Measurements from ENCODE around the gene CFAP20DC. TPM values are rescaled to one million over a fixed set of nuclear protein-coding genes. Genes with fewer than 3 reads are reported as not detected.
A peak's percentile ranks its signal among the peaks of the same experiment; 100 is the strongest.
"Not testable (repeated sequence)": the region's sequence is repeated elsewhere in the genome, so short reads cannot be mapped to it uniquely, and the experiment has no call there.

Gene CFAP20DC
- total RNA-seq, 2 experiments from 2014 or later: 1.5 to 1.6 TPM

DNA sequence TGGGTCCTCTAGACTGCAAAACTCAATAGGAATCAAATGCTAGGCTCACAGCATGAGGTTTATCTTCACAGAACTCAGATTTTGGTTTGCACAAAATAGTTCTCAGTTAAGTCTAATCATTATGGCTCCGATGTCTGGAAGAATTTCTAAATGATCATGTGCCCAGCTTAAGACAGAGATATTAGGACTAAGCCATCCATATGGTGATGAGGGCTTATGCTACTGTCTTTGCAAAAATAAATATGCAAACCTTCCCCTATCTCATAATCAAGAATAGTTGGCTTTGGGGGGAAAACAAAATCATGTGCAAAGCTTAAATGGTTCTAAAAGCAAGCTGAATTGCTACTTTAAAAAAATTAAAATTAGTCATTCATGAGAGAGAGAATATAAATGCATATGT, 96.5 kb downstream of the CFAP20DC start:
- no peaks in the 10 kb centered on the region for H3K36me3 Mint-ChIP-seq (ENCODE audit: low read depth)
- H3K9me3 Mint-ChIP-seq (ENCODE audit: insufficient read depth): no peaks in the 10 kb centered on the region
- ChIA-PET CTCF (no interaction called here), POLR2A (no interaction called here)
- no peak for DNase-seq
- ATAC-seq: no peak
- no peak overlapping the region for H3K4me3 Mint-ChIP-seq
- no peak overlapping the region for H3K27ac Mint-ChIP-seq
- no peaks in the 10 kb centered on the region for H3K27me3 Mint-ChIP-seq (ENCODE audit: low read depth)
- H3K4me1 Mint-ChIP-seq (ENCODE audit: low read depth): no peaks in the 10 kb centered on the region

DNA sequence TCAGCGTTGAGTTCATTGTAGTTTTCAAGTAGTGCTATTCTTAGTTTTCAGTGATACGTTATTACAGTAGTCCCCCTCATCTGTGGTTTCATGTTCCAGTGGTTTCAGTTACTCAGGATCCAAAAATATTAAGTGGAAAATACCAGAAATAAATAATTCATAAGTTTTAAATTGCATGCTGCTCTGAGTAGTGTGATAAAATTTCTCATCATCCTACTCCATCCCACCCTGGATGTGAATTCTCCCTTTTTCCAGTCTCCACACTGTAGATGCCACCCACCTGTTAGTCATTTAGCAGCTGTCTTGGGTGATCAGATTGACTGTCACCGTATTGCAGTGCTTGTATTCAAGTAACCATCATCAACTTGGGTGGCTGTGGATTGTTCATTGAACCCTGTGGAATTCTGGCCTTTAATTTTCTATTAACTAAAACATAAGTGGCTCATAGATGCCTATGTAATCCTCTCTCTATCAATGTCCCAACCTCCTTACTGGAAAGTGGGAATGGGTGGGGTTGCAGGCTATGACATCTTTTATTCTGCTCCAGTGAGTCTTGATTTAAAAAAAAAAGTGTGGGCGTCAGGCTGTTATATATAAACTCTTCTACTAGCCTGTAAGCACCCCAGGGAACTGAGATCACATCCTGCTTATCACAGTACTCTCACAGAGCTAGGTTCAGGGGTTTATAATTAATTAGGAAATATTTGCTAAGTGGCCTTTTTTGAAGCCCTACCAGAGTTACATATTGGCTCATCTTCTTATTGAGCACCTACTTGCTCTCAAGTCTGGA, 97.5 kb downstream of the CFAP20DC start:
- H3K36me3 Mint-ChIP-seq (ENCODE audit: low read depth): no peaks in the 10 kb centered on the region
- no peaks in the 10 kb centered on the region for H3K4me1 Mint-ChIP-seq (ENCODE audit: low read depth)

DNA sequence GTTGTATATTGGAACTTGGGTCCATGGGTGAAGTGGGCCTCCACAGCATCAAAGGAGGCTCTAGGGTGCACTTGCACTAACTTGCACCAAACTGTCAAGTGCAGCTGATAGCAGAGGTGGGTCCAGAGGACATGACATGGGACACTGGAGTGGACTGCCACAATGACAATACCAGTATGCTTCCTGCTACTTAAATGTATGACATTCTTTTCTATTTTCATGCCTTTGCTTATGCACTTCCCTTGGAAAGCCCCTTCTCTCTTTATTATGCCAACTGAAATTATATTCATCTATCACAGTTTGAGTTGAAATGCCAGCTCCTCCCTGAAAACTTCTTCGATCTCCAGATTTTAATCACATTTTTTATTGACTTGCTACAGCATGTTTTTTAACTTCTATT, 101.8 kb downstream of the CFAP20DC start:
- no peaks in the 10 kb centered on the region for H3K4me1 Mint-ChIP-seq (ENCODE audit: low read depth)
- no peak overlapping the region for H3K27ac Mint-ChIP-seq
- no peak overlapping the region for H3K4me3 Mint-ChIP-seq
- no peaks in the 10 kb centered on the region for H3K27me3 Mint-ChIP-seq (ENCODE audit: low read depth)
- no peaks in the 10 kb centered on the region for H3K9me3 Mint-ChIP-seq (ENCODE audit: insufficient read depth)
- no peak for ATAC-seq
- no peak for DNase-seq
- POLR2A ChIA-PET: no interaction called here
- CTCF ChIA-PET: no interaction called here
- H3K36me3 Mint-ChIP-seq (ENCODE audit: low read depth): no peaks in the 10 kb centered on the region

More for the DNA sequence above, 97.5 kb downstream of the CFAP20DC start:
- ChIA-PET POLR2A (no interaction called here), CTCF (no interaction called here)
- no peak overlapping the region for H3K4me3 Mint-ChIP-seq
- H3K27me3 Mint-ChIP-seq (ENCODE audit: low read depth): no peaks in the 10 kb centered on the region
- H3K27ac Mint-ChIP-seq: no peak overlapping the region
- H3K9me3 Mint-ChIP-seq (ENCODE audit: insufficient read depth): no peaks in the 10 kb centered on the region
- ATAC-seq: no peak
- DNase-seq: no peak

DNA sequence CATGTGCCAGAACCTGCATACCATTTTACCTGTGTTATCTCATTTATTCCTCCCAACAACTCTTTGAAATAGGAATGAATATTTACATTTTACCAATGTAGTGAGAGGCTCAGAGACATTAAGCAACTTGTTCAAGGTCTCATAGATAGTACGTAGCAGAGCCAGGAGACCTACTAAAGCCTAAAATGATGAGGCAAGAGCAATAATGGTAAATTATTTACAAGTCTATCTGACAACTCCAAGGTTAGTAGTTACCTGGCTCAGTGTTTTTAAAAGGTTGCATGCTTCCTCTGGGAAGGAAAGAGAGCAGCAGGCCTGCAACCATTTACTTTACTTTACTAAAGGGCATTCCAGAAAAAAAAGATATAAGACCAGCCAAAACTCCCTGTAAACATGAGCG, 103.0 kb downstream of the CFAP20DC start:
- ATAC-seq: no peak
- CTCF ChIA-PET: no interaction called here

DNA sequence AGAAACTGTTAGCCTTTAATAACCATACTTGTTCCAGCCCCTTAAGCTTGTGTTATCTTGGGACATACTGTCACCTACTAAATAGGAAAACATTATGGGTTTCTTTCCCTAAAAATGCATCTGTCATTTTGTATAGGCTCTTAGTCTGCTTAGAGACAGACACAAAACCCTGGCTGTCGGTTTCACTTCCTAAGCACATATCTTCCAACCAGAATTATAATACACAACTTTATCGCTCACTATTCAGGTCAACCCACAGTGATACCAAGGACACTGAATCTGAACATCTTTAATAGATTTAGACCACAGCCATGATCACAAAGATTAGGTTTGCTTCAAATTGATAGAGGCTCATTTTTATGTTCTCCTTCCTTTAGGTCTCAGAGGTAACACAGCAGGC, 111.8 kb downstream of the CFAP20DC start:
- Mint-ChIP-seq H3K36me3 (ENCODE audit: low read depth) (no peaks in the 10 kb centered on the region), H3K9me3 (ENCODE audit: insufficient read depth) (no peaks in the 10 kb centered on the region), H3K27ac (no peak overlapping the region), H3K4me3 (no peak overlapping the region), H3K4me1 (ENCODE audit: low read depth) (no peaks in the 10 kb centered on the region), H3K27me3 (ENCODE audit: low read depth) (no peaks in the 10 kb centered on the region)
- CTCF ChIA-PET: no interaction called here
- POLR2A ChIA-PET: no interaction called here
- DNase-seq: no peak
- no peak for ATAC-seq

More for the DNA sequence above, 103.0 kb downstream of the CFAP20DC start:
- Mint-ChIP-seq H3K9me3 (ENCODE audit: insufficient read depth) (no peaks in the 10 kb centered on the region), H3K4me1 (ENCODE audit: low read depth) (no peaks in the 10 kb centered on the region), H3K36me3 (ENCODE audit: low read depth) (no peaks in the 10 kb centered on the region), H3K27me3 (ENCODE audit: low read depth) (no peaks in the 10 kb centered on the region), H3K4me3 (no peak overlapping the region), H3K27ac (no peak overlapping the region)
- no peak for DNase-seq
- POLR2A ChIA-PET: no interaction called here

GRCh38 chr3:58924578-58924977, 125.2 kb downstream of the CFAP20DC start:
- peaks cover 3% of the 10 kb centered on the region for H3K27me3 Mint-ChIP-seq (ENCODE audit: low read depth)
- no peak overlapping the region for H3K4me3 Mint-ChIP-seq

GRCh38 chr3:58900386-58900785, 149.4 kb downstream of the CFAP20DC start:
- CTCF ChIA-PET: no interaction called here
- no peak overlapping the region for H3K4me3 Mint-ChIP-seq
- ATAC-seq (no peak), DNase-seq (no peak)
- no peaks in the 10 kb centered on the region for H3K9me3 Mint-ChIP-seq (ENCODE audit: insufficient read depth)
- no peaks in the 10 kb centered on the region for H3K27me3 Mint-ChIP-seq (ENCODE audit: low read depth)
- H3K27ac Mint-ChIP-seq: no peak overlapping the region
- H3K36me3 Mint-ChIP-seq (ENCODE audit: low read depth): no peaks in the 10 kb centered on the region
- POLR2A ChIA-PET: no interaction called here
- peaks cover 8% of the 10 kb centered on the region for H3K4me1 Mint-ChIP-seq (ENCODE audit: low read depth)

More at GRCh38 chr3:58924578-58924977, 125.2 kb downstream of the CFAP20DC start:
- no peak overlapping the region for H3K27ac Mint-ChIP-seq
- no peaks in the 10 kb centered on the region for H3K36me3 Mint-ChIP-seq (ENCODE audit: low read depth)
- no peak for ATAC-seq
- CTCF ChIA-PET: no interaction called here
- DNase-seq: no peak
- POLR2A ChIA-PET: no interaction called here
- no peaks in the 10 kb centered on the region for H3K9me3 Mint-ChIP-seq (ENCODE audit: insufficient read depth)
- no peaks in the 10 kb centered on the region for H3K4me1 Mint-ChIP-seq (ENCODE audit: low read depth)

GRCh38 chr3:58899953-58900298, 149.9 kb downstream of the CFAP20DC start:
- H3K4me3 Mint-ChIP-seq: no peak overlapping the region
- POLR2A ChIA-PET: no interaction called here
- H3K27ac Mint-ChIP-seq: no peak overlapping the region
- H3K4me1 Mint-ChIP-seq (ENCODE audit: low read depth): peaks cover 8% of the 10 kb centered on the region
- ATAC-seq: no peak
- H3K9me3 Mint-ChIP-seq (ENCODE audit: insufficient read depth): no peaks in the 10 kb centered on the region
- no peaks in the 10 kb centered on the region for H3K36me3 Mint-ChIP-seq (ENCODE audit: low read depth)
- no peaks in the 10 kb centered on the region for H3K27me3 Mint-ChIP-seq (ENCODE audit: low read depth)
- CTCF ChIA-PET: no interaction called here
- DNase-seq: no peak

- POLR2A ChIA-PET: no interaction called here
- ATAC-seq (no peak), DNase-seq (peak; percentile 28)
- no peaks in the 10 kb centered on the region for H3K27me3 Mint-ChIP-seq (ENCODE audit: low read depth)
- no peak overlapping the region for H3K27ac Mint-ChIP-seq
- H3K4me3 Mint-ChIP-seq: no peak overlapping the region
- no peaks in the 10 kb centered on the region for H3K9me3 Mint-ChIP-seq (ENCODE audit: insufficient read depth)
- H3K36me3 Mint-ChIP-seq (ENCODE audit: low read depth): no peaks in the 10 kb centered on the region
- H3K4me1 Mint-ChIP-seq (ENCODE audit: low read depth): peaks cover 8% of the 10 kb centered on the region
- CTCF ChIA-PET: no interaction called here
Observed at GRCh38 chr3:58899159-58899952, 150.5 kb downstream of the CFAP20DC start.

GRCh38 chr3:58898513-58898912, 151.3 kb downstream of the CFAP20DC start:
- Mint-ChIP-seq H3K4me1 (ENCODE audit: low read depth) (peaks cover 8% of the 10 kb centered on the region), H3K36me3 (ENCODE audit: low read depth) (no peaks in the 10 kb centered on the region), H3K9me3 (ENCODE audit: insufficient read depth) (no peaks in the 10 kb centered on the region), H3K27ac (no peak overlapping the region), H3K27me3 (ENCODE audit: low read depth) (no peaks in the 10 kb centered on the region), H3K4me3 (no peak overlapping the region)
- ChIA-PET CTCF (no interaction called here), POLR2A (no interaction called here)
- no peak for DNase-seq
- ATAC-seq: no peak

- no peak for DNase-seq
- H3K4me3 Mint-ChIP-seq: no peak overlapping the region
- ChIA-PET CTCF (no interaction called here), POLR2A (interaction anchor here (0.7 kb wide), 1 partner anchor 39 kb away, joined by 3 read pairs; no protein-coding TSS in a partner anchor)
- no peaks in the 10 kb centered on the region for H3K9me3 Mint-ChIP-seq (ENCODE audit: insufficient read depth)
- no peaks in the 10 kb centered on the region for H3K36me3 Mint-ChIP-seq (ENCODE audit: low read depth)
- peaks cover 8% of the 10 kb centered on the region for H3K4me1 Mint-ChIP-seq (ENCODE audit: low read depth)
- no peaks in the 10 kb centered on the region for H3K27me3 Mint-ChIP-seq (ENCODE audit: low read depth)
- no peak overlapping the region for H3K27ac Mint-ChIP-seq
- ATAC-seq: no peak
Observed at GRCh38 chr3:58897646-58898045, 152.2 kb downstream of the CFAP20DC start.

DNA sequence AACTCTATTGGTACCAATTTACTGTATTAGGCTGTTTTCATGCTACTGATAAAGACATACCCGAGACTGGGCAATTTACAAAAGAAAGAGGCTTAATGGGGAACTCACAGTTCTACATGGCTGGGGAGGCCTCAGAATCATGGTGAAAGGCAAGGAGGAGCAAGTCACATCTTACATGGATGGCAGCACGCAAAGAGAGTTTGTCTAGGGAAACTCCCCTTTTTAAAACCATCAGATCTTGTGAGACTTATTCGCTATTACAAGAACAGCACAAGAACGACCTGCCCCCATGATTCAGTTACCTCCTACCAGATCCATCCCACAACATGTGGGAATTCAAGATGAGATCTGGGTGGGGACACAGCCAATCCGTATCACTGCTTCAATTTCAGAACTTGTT, 154.1 kb downstream of the CFAP20DC start:
- H3K4me1 Mint-ChIP-seq (ENCODE audit: low read depth); H3K4me3 Mint-ChIP-seq; H3K27me3 Mint-ChIP-seq (ENCODE audit: low read depth); POLR2A ChIA-PET; H3K36me3 Mint-ChIP-seq (ENCODE audit: low read depth); DNase-seq; ATAC-seq; H3K9me3 Mint-ChIP-seq (ENCODE audit: insufficient read depth); CTCF ChIA-PET; H3K27ac Mint-ChIP-seq: not testable (repeated sequence)

Measured in activated CD8-positive, alpha-beta T cell treated with anti-CD3 and anti-CD28 coated beads, Interleukin-2, amount 10 ng/mL, durations not matched to agents 7 days and 5 days (primary cell).